HepG2 (cell line): ENCODE measurements around the gene DNMT3A. TPM values are rescaled to one million over a fixed set of nuclear protein-coding genes. Genes with fewer than 3 reads are reported as not detected.
A peak's percentile ranks its signal among the peaks of the same experiment; 100 is the strongest.

ENCODE experiments used
- AKAP8 ChIP-seq: sonication (generic); formaldehyde crosslinking; IDR thresholded peaks from 2 replicates; pipeline ENCODE4 v1.5.1; 2020; ENCODE audit warnings: mild to moderate bottlenecking, missing genetic modification reagents
- ARID2 ChIP-seq: sonication (generic); formaldehyde crosslinking; IDR thresholded peaks from 2 replicates; pipeline ENCODE4 v1.8.1; 2022; ENCODE audit warnings: mild to moderate bottlenecking, missing genetic modification reagents, borderline replicate concordance
- CSRNP1 ChIP-seq: sonication (generic); formaldehyde crosslinking; IDR thresholded peaks from 2 replicates; pipeline ENCODE4 v1.8.1; 2023; ENCODE audit warnings: mild to moderate bottlenecking, missing genetic modification reagents
- HOXA5 ChIP-seq: sonication (generic); formaldehyde crosslinking; IDR thresholded peaks from 2 replicates; pipeline ENCODE4 v1.4.0; 2020; ENCODE audit warnings: missing genetic modification reagents
- HOXD1 ChIP-seq: sonication (generic); formaldehyde crosslinking; IDR thresholded peaks from 2 replicates; pipeline ENCODE4 v1.5.0; 2020; ENCODE audit warnings: missing genetic modification reagents
- MAZ ChIP-seq, 2 experiments: sonication (generic) in 1 of 2; formaldehyde crosslinking in 1 of 2; IDR thresholded peaks; 2 replicates each; pipeline versions ENCODE4 v1.5.0 to v1.6.1; 2012 to 2020; ENCODE audit warnings: low read depth in 2 of 2, mild to moderate bottlenecking in 2 of 2, borderline replicate concordance in 1 of 2, improper control_type of control experiment in 1 of 2, low read length in 1 of 2, missing genetic modification reagents in 1 of 2, moderate library complexity in 1 of 2
- MNT ChIP-seq: fragments of 450-650 bp; IDR thresholded peaks from 2 replicates; pipeline ENCODE4 v1.6.1; 2016
- NFIB ChIP-seq: sonication (generic); formaldehyde crosslinking; IDR thresholded peaks from 2 replicates; pipeline ENCODE4 v1.9.0; 2021; ENCODE audit warnings: missing genetic modification reagents, mild to moderate bottlenecking, borderline replicate concordance
- NR2F6 ChIP-seq, 2 experiments: IDR thresholded peaks; 2 replicates each; pipeline ENCODE4 v1.6.1; 2016; ENCODE audit warnings: antibody characterized with exemption in 1 of 2, mild to moderate bottlenecking in 1 of 2
- PRDM15 ChIP-seq: sonication (generic); formaldehyde crosslinking; IDR thresholded peaks from 2 replicates; pipeline ENCODE4 v1.4.0; 2020; ENCODE audit warnings: missing genetic modification reagents
- RBM22 ChIP-seq: fragments of 200-400 bp; formaldehyde crosslinking; optimal IDR thresholded peaks from 2 replicates; pipeline ENCODE3; 2017; ENCODE audit warnings: mild to moderate bottlenecking, low read length, moderate library complexity
- RORA ChIP-seq: sonication (generic); formaldehyde crosslinking; IDR thresholded peaks from 2 replicates; pipeline ENCODE4 v1.5.0; 2020; ENCODE audit warnings: mild to moderate bottlenecking, missing genetic modification reagents, moderate library complexity
- SAFB2 ChIP-seq: sonication (generic); formaldehyde crosslinking; IDR thresholded peaks from 2 replicates; pipeline ENCODE4 v1.5.1; 2020; ENCODE audit warnings: missing genetic modification reagents, low read depth, mild to moderate bottlenecking, borderline replicate concordance
- SALL1 ChIP-seq: sonication (generic); formaldehyde crosslinking; IDR thresholded peaks from 2 replicates; pipeline ENCODE4 v1.8.0; 2022; ENCODE audit warnings: mild to moderate bottlenecking, missing genetic modification reagents
- SPEN ChIP-seq: sonication (generic); formaldehyde crosslinking; IDR thresholded peaks from 2 replicates; pipeline ENCODE4 v1.5.1; 2020; ENCODE audit warnings: low read depth, mild to moderate bottlenecking, missing genetic modification reagents
- SRY ChIP-seq: sonication (generic); formaldehyde crosslinking; IDR thresholded peaks from 2 replicates; pipeline ENCODE4 v1.8.0; 2022; ENCODE audit warnings: mild to moderate bottlenecking, missing genetic modification reagents
- TOPORS ChIP-seq: sonication (generic); formaldehyde crosslinking; IDR thresholded peaks from 2 replicates; pipeline ENCODE4 v1.8.0; 2023; ENCODE audit warnings: mild to moderate bottlenecking, missing genetic modification reagents
- TP53 ChIP-seq: sonication (generic); formaldehyde crosslinking; conservative IDR thresholded peaks from 2 replicates; pipeline ENCODE4 v1.4.0; 2020; ENCODE audit warnings: missing genetic modification reagents
- ZKSCAN8 ChIP-seq: IDR thresholded peaks from 2 replicates; pipeline ENCODE4 v1.6.1; 2016; ENCODE audit warnings: borderline replicate concordance, missing genetic modification reagents, missing compliant biosample characterization
- ZNF24 ChIP-seq: fragments of 450-650 bp; IDR thresholded peaks from 2 replicates; pipeline ENCODE4 v1.6.1; 2017; ENCODE audit warnings: antibody characterized with exemption, mild to moderate bottlenecking
- ZNF430 ChIP-seq: sonication (generic); formaldehyde crosslinking; IDR thresholded peaks from 2 replicates; pipeline ENCODE4 v1.9.0; 2021; ENCODE audit warnings: mild to moderate bottlenecking, missing genetic modification reagents
- ZNF510 ChIP-seq: sonication (generic); formaldehyde crosslinking; IDR thresholded peaks from 2 replicates; pipeline ENCODE4 v1.4.0; 2020; ENCODE audit warnings: low read depth, mild to moderate bottlenecking, missing genetic modification reagents
- ZNF556 ChIP-seq: sonication (generic); formaldehyde crosslinking; IDR thresholded peaks from 2 replicates; pipeline ENCODE4 v1.4.0; 2020; ENCODE audit warnings: mild to moderate bottlenecking, missing genetic modification reagents, borderline replicate concordance
- ZNF781 ChIP-seq: sonication (generic); formaldehyde crosslinking; IDR thresholded peaks from 2 replicates; pipeline ENCODE4 v1.5.1; 2020; ENCODE audit warnings: borderline replicate concordance, mild to moderate bottlenecking, missing genetic modification reagents; ENCODE audit errors: not compliant biosample characterization
- polyA plus RNA-seq, 8 experiments: library from polyadenylated mRNA; depleted of rRNA in 3 of 8; stranded (reverse) in 7 of 8; unstranded in 1 of 8; fragments of >200 nt; fragmentation: Illumina TruSeq in 4 of 8; extraction: Trizol in 4 of 8; gene quantifications; 2 replicates each; pipeline versions ENCODE4 v1.2.1 to v1.2.3, GENCODE V29; 2011 to 2016; ENCODE audit warnings: low read depth in 4 of 8, missing spikeins in 1 of 8, mixed read lengths in 1 of 8; ENCODE audit not compliant: insufficient read depth in 1 of 8
- total RNA-seq, 5 experiments: library from RNA; depleted of rRNA; stranded (reverse); fragments of >200 nt; fragmentation: Illumina TruSeq; extraction: Trizol; gene quantifications; 2 replicates each; pipeline ENCODE4 v1.2.3, GENCODE V29; 2016; ENCODE audit warnings: low read depth in 1 of 5

DNMT3A gene
- total and polyA plus RNA-seq, 2 of the 13 experiments (the other 11 are each of a cell fraction or from before 2014, with no cell fraction given): 14.7 to 29.1 TPM

GRCh38 chr2:25362049-25362433 lies 20.3 kb upstream of the DNMT3A start (continued):
- TF ChIP-seq ZNF781 (CRISPR knock-in tag) (no peak), SAFB2 (CRISPR knock-in tag) (0 out of 2 replicates have a peak, but pooled peaks have one; percentile 77), ZNF24 (no peak), ZKSCAN8 (CRISPR knock-in tag) (peak; percentile 54; the same call in 1 of the 2 replicates), ZNF510 (0 out of 2 replicates have a peak, but pooled peaks have one; percentile 69), SPEN (CRISPR knock-in tag) (peak; percentile 79), MNT (no peak), SALL1 (CRISPR knock-in tag) (peak; percentile 72), AKAP8 (CRISPR knock-in tag) (peak; percentile 68; the same call in 1 of the 2 replicates), CSRNP1 (no peak), HOXD1 (CRISPR knock-in tag) (0 out of 2 replicates have a peak, but pooled peaks have one; percentile 42), NFIB (CRISPR knock-in tag) (no peak), SRY (CRISPR knock-in tag) (no peak), ZNF556 (CRISPR knock-in tag) (peak; percentile 65; the same call in 1 of the 2 replicates), TP53 (CRISPR knock-in tag) (0 out of 2 replicates have a peak, but pooled peaks have one; percentile 56), ZNF430 (CRISPR knock-in tag) (peak; percentile 69; the same call in 1 of the 2 replicates), HOXA5 (CRISPR knock-in tag) (peak; percentile 88), PRDM15 (CRISPR knock-in tag) (peak; percentile 85), NR2F6 (IDR thresholded peaks at IDR 0.05) (no peak), NR2F6 (CRISPR knock-in tag; IDR thresholded peaks at IDR 0.05) (peak; percentile 40; the same call in 1 of the 2 replicates), ARID2 (CRISPR knock-in tag) (peak; percentile 74; the same call in 1 of the 2 replicates), MAZ (IDR thresholded peaks at IDR 0.05; ENCODE audit: borderline replicate concordance, low read depth, low read length) (0 out of 2 replicates have a peak, but pooled peaks have one; percentile 49), MAZ (CRISPR knock-in tag; IDR thresholded peaks at IDR 0.05; ENCODE audit: low read depth) (no peak), RORA (no peak), TOPORS (CRISPR knock-in tag) (no peak), RBM22 (no peak)
